GM12878 (cell line): ENCODE measurements around the gene B3GNT9. TPM values are rescaled to one million over a fixed set of nuclear protein-coding genes. Genes with fewer than 3 reads are reported as not detected.
A peak's percentile ranks its signal among the peaks of the same experiment; 100 is the strongest.

Experiments
- ATAC-seq: fragments of 200-7000 bp; cut with Tn5 transposase; 3 replicates; pipeline ENCODE4 v1.9.1; 2020; ENCODE audit warnings: mild to moderate bottlenecking, moderate library complexity
- BruUV-seq: library from RNA; stranded (reverse); fragments of 400-500 nt; replicated peaks from 2 replicates; lab custom pipeline; 2021; lab: Mats Ljungman, UMichigan
- CTCF ChIA-PET: fragments of 300-600 bp; sonication (Branson Sonifier 250); formaldehyde crosslinking; extraction: SDS; loops from one replicate; lab custom pipeline; 2021; ENCODE audit warnings: inconsistent platforms; lab: Yijun Ruan, JAX
- POLR2A ChIA-PET: fragments of 350-600 bp; formaldehyde crosslinking; extraction: SDS; loops from one replicate; lab custom pipeline; 2021; ENCODE audit warnings: inconsistent platforms; lab: Charles Lee
- RAD21 ChIA-PET: fragments of 300-600 bp; sonication (Branson Sonifier 250); formaldehyde crosslinking; loops from one replicate; lab custom pipeline; 2023; ENCODE audit warnings: antibody characterized with exemption; ENCODE audit not compliant: unreplicated experiment; lab: Charles Lee
- SMC1A ChIA-PET: fragments of 300-600 bp; sonication (Branson Sonifier 250); formaldehyde crosslinking; loops from one replicate; lab custom pipeline; 2023; ENCODE audit not compliant: unreplicated experiment, uncharacterized antibody; lab: Charles Lee
- DNase-seq: peaks from one replicate; pipeline ENCODE4 v3.0.0-alpha.2; 2011; ENCODE audit warnings: low read depth, low spot score
- FAIRE-seq: peaks from 3 replicates; lab custom pipeline; 2011; peaks lifted over from hg19 to GRCh38; lab: Jason Lieb, UNC
- H2AFZ ChIP-seq: 2 replicates; pipeline ENCODE4 v1.6.0; 2011; ENCODE audit warnings: low read depth, low read length, control low read depth; ENCODE audit not compliant: control insufficient read depth
- H3K27ac ChIP-seq: 2 replicates; pipeline ENCODE4 v1.5.1; 2011; ENCODE audit warnings: control low read depth; ENCODE audit not compliant: control insufficient read depth, insufficient read depth
- H3K27me3 ChIP-seq, 2 experiments: replicated peaks in 1 of 2; 2 replicates each; pipeline versions ENCODE4 v1.6.0 to v1.6.1; 2011; ENCODE audit warnings: low read length in 1 of 2; ENCODE audit not compliant: control insufficient read depth in 2 of 2, insufficient read depth in 2 of 2
- H3K36me3 ChIP-seq, 2 experiments: 2 replicates each; pipeline ENCODE4 v1.5.1; 2011; ENCODE audit warnings: low read length in 1 of 2; ENCODE audit not compliant: control insufficient read depth in 2 of 2, insufficient read depth in 2 of 2
- H3K4me1 ChIP-seq: 2 replicates; pipeline ENCODE4 v1.6.1; 2011; ENCODE audit warnings: mild to moderate bottlenecking, low read length, moderate library complexity, mixed read lengths; ENCODE audit not compliant: control insufficient read depth, insufficient read depth
- H3K4me2 ChIP-seq: 2 replicates; pipeline ENCODE4 v1.6.0; 2011; ENCODE audit warnings: control low read depth; ENCODE audit not compliant: control insufficient read depth, insufficient read depth
- H3K4me3 ChIP-seq: fragments of 200-600 bp; sonication (generic); 2 replicates; pipeline ENCODE4 v1.5.1; 2016
- H3K79me2 ChIP-seq: 2 replicates; pipeline ENCODE4 v1.6.0; 2011; ENCODE audit warnings: low read length; ENCODE audit not compliant: control insufficient read depth, insufficient read depth
- H3K9ac ChIP-seq: 2 replicates; pipeline ENCODE4 v1.8.0; 2011; ENCODE audit warnings: low read length, control low read depth, mixed read lengths; ENCODE audit not compliant: control insufficient read depth, insufficient read depth
- H3K9me3 ChIP-seq: replicated peaks from 3 replicates; pipeline ENCODE4 v1.5.1; 2011; ENCODE audit warnings: mild to moderate bottlenecking, low read length; ENCODE audit not compliant: control insufficient read depth, insufficient read depth
- H4K20me1 ChIP-seq: 2 replicates; pipeline ENCODE4 v1.6.0; 2011; ENCODE audit not compliant: control insufficient read depth, insufficient read depth
- BCL11A ChIP-seq: IDR thresholded peaks from 2 replicates; pipeline ENCODE4 v1.6.1; 2011; ENCODE audit warnings: low read depth, low read length
- NFYB ChIP-seq: IDR thresholded peaks from 2 replicates; pipeline ENCODE4 v1.6.1; 2011; ENCODE audit warnings: low read depth, mild to moderate bottlenecking, low read length, improper control_type of control experiment, moderate library complexity; ENCODE audit not compliant: insufficient read depth
- POLR2A ChIP-seq: IDR thresholded peaks from 2 replicates; pipeline ENCODE4 v1.6.1; 2011; ENCODE audit warnings: low read depth, mild to moderate bottlenecking, low read length
- SPI1 ChIP-seq: IDR thresholded peaks from 2 replicates; pipeline ENCODE4 v1.6.1; 2011; ENCODE audit warnings: low read depth, mild to moderate bottlenecking, low read length, moderate library complexity, borderline replicate concordance; ENCODE audit not compliant: insufficient read depth
- ZBED1 ChIP-seq: IDR thresholded peaks from 2 replicates; pipeline ENCODE4 v1.6.1; 2016; ENCODE audit warnings: borderline replicate concordance
- WGBS: methylation state at CpG from one replicate; pipeline ENCODE4 v1.1.6; 2016; ENCODE audit warnings: low lambda C conversion rate; ENCODE audit not compliant: insufficient replicate concordance, insufficient coverage; ENCODE audit errors: missing lambda C conversion rate; 5-methylcytosine and 5-hydroxymethylcytosine counted together
- in situ Hi-C: fragments of 300-500 bp; cut with MboI; formaldehyde crosslinking; loops from 9 replicates; pipeline ENCODE4 v1.14.3; 2018; ENCODE audit warnings: mixed read lengths
- intact Hi-C: fragments of 100-400 bp; cut with micrococcal nuclease; formaldehyde crosslinking; loops from one replicate; pipeline ENCODE4 v1.14.2; 2022; ENCODE audit not compliant: unreplicated experiment
- polyA plus RNA-seq, 11 experiments: library from polyadenylated mRNA; depleted of rRNA in 4 of 11; unstranded in 6 of 11; stranded (reverse) in 5 of 11; fragments of >200 nt; fragmentation: Nextera tagmentation in 4 of 11; fragmentation: Illumina TruSeq in 1 of 11; extraction: Ambion mirVana in 4 of 11; extraction: Trizol in 1 of 11; gene quantifications; 1 replicate in 1 of 11; 2 replicates in 10 of 11; pipeline versions ENCODE4 v1.2.1 to v1.2.3, GENCODE V29; 2011 to 2016; ENCODE audit warnings: inconsistent platforms in 2 of 11, missing spikeins in 2 of 11, low read depth in 1 of 11
- total RNA-seq, 4 experiments: library from RNA; depleted of rRNA in 3 of 4; stranded (reverse); fragments of >200 nt in 3 of 4; fragmentation: Illumina TruSeq in 1 of 4; extraction: Trizol in 1 of 4; gene quantifications; 2 replicates each; pipeline versions ENCODE4 v1.2.1 to v1.2.3, GENCODE V29; 2013 to 2021
- TF ChIP-seq, protein P1 (sequence below): fragments of 450-650 bp; IDR thresholded peaks from 2 replicates; pipeline ENCODE4 v1.6.1; 2017; ENCODE audit warnings: mild to moderate bottlenecking, low read depth, inconsistent platforms; ENCODE audit not compliant: poor library complexity, severe bottlenecking

B3GNT9 gene
- total and polyA plus RNA-seq, 10 of the 15 experiments (the other 5 are each of a cell fraction or from before 2014, with no cell fraction given) = 0.08 to 5.0 (median 1.9) TPM

GRCh38 chr16:67176662-67177061 is 25.9 kb upstream of the B3GNT9 start:
- ATAC-seq = no peak
- H3K9ac ChIP-seq = no peak overlapping the region
- no peak for DNase-seq
- no peak for TF ChIP-seq SPI1
- TF ChIP-seq NFYB = no peak
- 0 out of 2 replicates have a peak, but pooled peaks have one; percentile 21 for TF ChIP-seq POLR2A
- TF ChIP-seq BCL11A = no peak
- TF ChIP-seq ZBED1 = no peak
- TF ChIP-seq, protein P1, sequence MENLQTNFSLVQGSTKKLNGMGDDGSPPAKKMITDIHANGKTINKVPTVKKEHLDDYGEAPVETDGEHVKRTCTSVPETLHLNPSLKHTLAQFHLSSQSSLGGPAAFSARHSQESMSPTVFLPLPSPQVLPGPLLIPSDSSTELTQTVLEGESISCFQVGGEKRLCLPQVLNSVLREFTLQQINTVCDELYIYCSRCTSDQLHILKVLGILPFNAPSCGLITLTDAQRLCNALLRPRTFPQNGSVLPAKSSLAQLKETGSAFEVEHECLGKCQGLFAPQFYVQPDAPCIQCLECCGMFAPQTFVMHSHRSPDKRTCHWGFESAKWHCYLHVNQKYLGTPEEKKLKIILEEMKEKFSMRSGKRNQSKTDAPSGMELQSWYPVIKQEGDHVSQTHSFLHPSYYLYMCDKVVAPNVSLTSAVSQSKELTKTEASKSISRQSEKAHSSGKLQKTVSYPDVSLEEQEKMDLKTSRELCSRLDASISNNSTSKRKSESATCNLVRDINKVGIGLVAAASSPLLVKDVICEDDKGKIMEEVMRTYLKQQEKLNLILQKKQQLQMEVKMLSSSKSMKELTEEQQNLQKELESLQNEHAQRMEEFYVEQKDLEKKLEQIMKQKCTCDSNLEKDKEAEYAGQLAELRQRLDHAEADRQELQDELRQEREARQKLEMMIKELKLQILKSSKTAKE = no peak
- no peaks in the 10 kb centered on the region; the same call in 1 of the 2 replicates for H4K20me1 ChIP-seq
- in situ Hi-C loops (no loop called here), intact Hi-C loops (no loop called here)
- no peaks in the 10 kb centered on the region for H3K9me3 ChIP-seq
- CTCF ChIA-PET = interaction anchor here (1.6 to 5.3 kb wide), 3 partner anchors 9 to 159 kb away, joined by 7 to 36 read pairs (median 14); partner anchors contain the start of genes FBXL8 and TRADD
- peaks cover 28% of the 10 kb centered on the region for H3K4me1 ChIP-seq
- POLR2A ChIA-PET = interaction anchor here (0.5 to 10.9 kb wide), 4 partner anchors 16 to 73 kb away, joined by 3 to 137 read pairs (median 4); partner anchors contain the start of genes FBXL8, HSF4 and TRADD
- no peaks in the 10 kb centered on the region for H3K79me2 ChIP-seq
- no peaks in the 10 kb centered on the region for H3K36me3 ChIP-seq
- H2AFZ ChIP-seq = no peak overlapping the region
- no peak overlapping the region for H3K4me2 ChIP-seq
- WGBS = 79% methylated on average over 12 of the region's 12 CpGs
- no TSS peak for BruUV-seq
- no peak for FAIRE-seq
- no peak overlapping the region for H3K27ac ChIP-seq
- H3K27me3 ChIP-seq = no peaks in the 10 kb centered on the region
- SMC1A ChIA-PET = interaction anchor here (1.2 to 2.1 kb wide), 2 partner anchors 13 to 159 kb away, joined by 4 to 10 read pairs; no protein-coding TSS in a partner anchor
- H3K4me3 ChIP-seq = no peak overlapping the region
- RAD21 ChIA-PET = no interaction called here
